Stomach (tissue), 4 donors: Measurements from ENCODE around the gene ABCC8.

Source experiments
- EP300 ChIP-seq: sonication (generic); formaldehyde crosslinking; IDR thresholded peaks from one replicate; pipeline ENCODE4 v1.6.1; 2017; ENCODE audit warnings: antibody characterized with exemption
- POLR2A ChIP-seq, 4 donors: fragments of 450-650 bp; IDR thresholded peaks; one replicate each; pipeline ENCODE4 v1.6.1; 2016; ENCODE audit warnings: antibody characterized with exemption in 4 of 4, control low read depth in 2 of 4, mild to moderate bottlenecking in 1 of 4, moderate library complexity in 1 of 4
- POLR2AphosphoS5 ChIP-seq, 3 donors: sonication (generic); formaldehyde crosslinking; IDR thresholded peaks; one replicate each; pipeline ENCODE4 v1.6.1; 2016; ENCODE audit warnings: antibody characterized with exemption in 3 of 3
- TF ChIP-seq, protein P1 (sequence below), 7 experiments: fragments of 450-650 bp in 4 of 7; fragments of 200-600 bp in 3 of 7; sonication (generic) in 3 of 7; IDR thresholded peaks; one replicate each; pipeline ENCODE4 v1.5.1; 2016 to 2019; ENCODE audit warnings: antibody characterized with exemption in 7 of 7, control low read depth in 2 of 7, mild to moderate bottlenecking in 1 of 7

DNA sequence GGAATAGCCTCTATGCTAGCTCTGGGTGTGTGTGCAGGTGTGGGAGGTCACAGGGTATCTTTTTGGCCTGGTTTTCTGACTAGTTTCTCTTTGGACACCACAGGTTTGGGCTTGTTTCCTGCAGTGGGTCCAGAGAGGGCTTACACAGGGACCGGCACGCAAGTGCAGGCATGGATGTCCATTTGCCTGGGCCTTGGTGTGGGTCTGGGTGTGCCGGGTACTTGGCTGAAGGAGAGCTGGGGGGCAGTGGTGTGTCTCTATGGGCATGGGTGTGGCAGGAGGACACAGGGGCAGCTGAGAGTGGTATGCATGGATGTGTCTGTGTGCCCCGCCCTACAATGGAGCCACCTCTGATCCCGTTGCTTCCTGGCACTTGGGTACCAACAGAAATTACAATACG, 80.7 kb downstream of the ABCC8 start:
- TF ChIP-seq, protein P1, sequence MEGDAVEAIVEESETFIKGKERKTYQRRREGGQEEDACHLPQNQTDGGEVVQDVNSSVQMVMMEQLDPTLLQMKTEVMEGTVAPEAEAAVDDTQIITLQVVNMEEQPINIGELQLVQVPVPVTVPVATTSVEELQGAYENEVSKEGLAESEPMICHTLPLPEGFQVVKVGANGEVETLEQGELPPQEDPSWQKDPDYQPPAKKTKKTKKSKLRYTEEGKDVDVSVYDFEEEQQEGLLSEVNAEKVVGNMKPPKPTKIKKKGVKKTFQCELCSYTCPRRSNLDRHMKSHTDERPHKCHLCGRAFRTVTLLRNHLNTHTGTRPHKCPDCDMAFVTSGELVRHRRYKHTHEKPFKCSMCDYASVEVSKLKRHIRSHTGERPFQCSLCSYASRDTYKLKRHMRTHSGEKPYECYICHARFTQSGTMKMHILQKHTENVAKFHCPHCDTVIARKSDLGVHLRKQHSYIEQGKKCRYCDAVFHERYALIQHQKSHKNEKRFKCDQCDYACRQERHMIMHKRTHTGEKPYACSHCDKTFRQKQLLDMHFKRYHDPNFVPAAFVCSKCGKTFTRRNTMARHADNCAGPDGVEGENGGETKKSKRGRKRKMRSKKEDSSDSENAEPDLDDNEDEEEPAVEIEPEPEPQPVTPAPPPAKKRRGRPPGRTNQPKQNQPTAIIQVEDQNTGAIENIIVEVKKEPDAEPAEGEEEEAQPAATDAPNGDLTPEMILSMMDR (IDR thresholded peaks at IDR 0.05) = no peak
- TF ChIP-seq POLR2AphosphoS5 (IDR thresholded peaks at IDR 0.05) = no peak
- TF ChIP-seq EP300 = no peak
- no peak for TF ChIP-seq POLR2A (IDR thresholded peaks at IDR 0.05)
